ENCODE data around the gene MTFR1L. TPM values are rescaled to one million over a fixed set of nuclear protein-coding genes. Genes with fewer than 3 reads are reported as not detected.

MTFR1L gene
- 32.0 and 34.7 TPM in 2 replicates for total RNA-seq

GRCh38 chr1:25819491-25820246 lies at the start of gene MTFR1L:
TSS of gene MTFR1L (plus strand) at chr1:25819954. CDS start at chr1:25823105, 3,151 bp downstream.

DNA sequence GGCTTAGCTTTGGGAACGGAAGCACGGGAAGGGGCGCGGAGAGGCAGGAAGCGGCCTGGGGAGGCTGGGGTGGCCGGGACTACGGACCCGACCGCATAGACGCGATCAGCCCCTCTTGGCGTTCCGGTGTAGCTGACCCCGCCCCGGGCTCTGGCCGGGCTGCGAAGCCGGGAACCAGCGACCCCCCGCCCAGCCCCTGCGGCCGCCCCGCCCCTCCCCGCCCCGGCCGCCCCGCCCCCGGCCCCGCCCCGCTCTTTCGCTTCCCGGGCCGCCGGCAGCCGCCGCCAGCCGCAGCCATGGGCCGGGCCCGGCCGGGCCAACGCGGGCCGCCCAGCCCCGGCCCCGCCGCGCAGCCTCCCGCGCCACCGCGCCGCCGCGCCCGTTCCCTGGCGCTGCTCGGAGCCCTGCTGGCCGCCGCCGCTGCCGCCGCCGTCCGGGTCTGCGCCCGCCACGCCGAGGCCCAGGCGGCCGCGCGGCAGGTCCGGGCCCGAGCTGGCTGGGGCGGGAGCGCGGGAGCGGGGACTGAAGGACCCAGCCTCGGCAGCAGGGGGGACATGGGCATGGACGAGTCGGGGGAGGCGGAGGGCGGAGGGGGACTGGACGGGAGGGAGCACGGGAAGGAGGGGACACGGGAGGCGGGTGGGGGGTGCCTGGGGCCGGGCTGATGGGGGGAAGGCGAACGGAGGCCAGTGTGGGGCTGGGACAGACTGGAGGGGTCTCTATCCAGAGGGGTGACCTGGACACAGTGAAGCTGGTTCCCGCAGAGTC lies 19.6 kb upstream of the MTFR1L start, which contains the start of gene SELENON:
Gene SELENON, plus strand, starts transcription at position 259 of the 768 bp plus-strand sequence. Its CDS starts 38 bp downstream, at position 297.

GRCh38 chr1:25858906-25859789 lies 39.4 kb downstream of the MTFR1L start, which contains the start of gene AUNIP:
TSS of gene AUNIP (minus strand) at chr1:25859457. CDS start at chr1:25859357, 100 bp downstream.

GRCh38 chr1:25875154-25875855 lies 55.6 kb downstream of the MTFR1L start, which contains the start of gene PAQR7:
TSS of gene PAQR7 (minus strand) at chr1:25875708. CDS start at chr1:25863839, 11,869 bp downstream.

Other genes with a start within 250 kb of the MTFR1L start
- 4.1 and 4.4 TPM in 2 replicates for gene MAN1C1, start 203.2 kb upstream of the MTFR1L start, total RNA-seq
- gene SELENON, start 19.8 kb upstream of the MTFR1L start, total RNA-seq: 7.6 and 10.2 TPM in 2 replicates
- 0.09 and 0.32 TPM in 2 replicates for gene AUNIP, start 39.5 kb downstream of the MTFR1L start, total RNA-seq
- 12.3 and 13.4 TPM in 2 replicates for gene PAQR7, start 55.8 kb downstream of the MTFR1L start, total RNA-seq
- 13.4 and 47.1 TPM in 2 replicates for gene STMN1, start 86.5 kb downstream of the MTFR1L start, total RNA-seq
- 5.2 and 6.1 TPM in 2 replicates for gene PAFAH2, start 178.1 kb downstream of the MTFR1L start, total RNA-seq
- 0.09 and 0.47 TPM in 2 replicates for gene EXTL1, start 201.8 kb downstream of the MTFR1L start, total RNA-seq
- gene SLC30A2, start 226.2 kb downstream of the MTFR1L start, total RNA-seq: not detected in 2 replicates
- not detected in 2 replicates for gene TRIM63, start 247.7 kb downstream of the MTFR1L start, total RNA-seq

All from bronchial smooth muscle cell (primary cell).